Measurements from ENCODE around the gene HCFC1R1. TPM values are rescaled to one million over a fixed set of nuclear protein-coding genes. Genes with fewer than 3 reads are reported as not detected.
"Not testable (repeated sequence)": the region's sequence is repeated elsewhere in the genome, so short reads cannot be mapped to it uniquely, and the experiment has no call there.

HCFC1R1 gene
- polyA plus RNA-seq, 1 experiment, result 33.7 TPM

DNA sequence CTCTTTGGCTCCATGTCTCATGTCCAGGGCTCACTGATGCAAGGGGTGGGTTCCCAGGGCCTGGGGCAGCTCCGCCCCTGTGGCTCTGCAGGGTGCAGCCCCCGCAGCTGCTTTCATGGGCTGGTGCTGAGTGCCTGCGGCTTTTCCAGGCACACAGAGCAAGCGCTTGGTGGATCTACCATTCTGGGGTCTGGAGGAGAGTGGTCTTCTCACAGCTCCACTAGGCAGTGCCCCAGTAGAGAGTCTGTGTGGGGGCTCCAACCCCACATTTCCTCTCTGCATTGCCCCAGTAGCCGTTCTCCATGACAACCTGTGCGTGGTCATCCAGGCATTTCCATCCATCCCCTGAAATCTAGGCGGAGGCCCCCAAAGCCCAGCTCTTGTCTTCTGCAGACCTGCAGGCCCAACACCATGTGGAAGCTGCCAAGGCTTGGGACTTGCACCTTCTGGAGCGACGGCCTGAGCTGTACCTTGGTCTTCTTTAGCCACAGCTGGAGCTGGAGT is 46.9 kb upstream of the HCFC1R1 start:
- TF ChIP-seq, protein P1, sequence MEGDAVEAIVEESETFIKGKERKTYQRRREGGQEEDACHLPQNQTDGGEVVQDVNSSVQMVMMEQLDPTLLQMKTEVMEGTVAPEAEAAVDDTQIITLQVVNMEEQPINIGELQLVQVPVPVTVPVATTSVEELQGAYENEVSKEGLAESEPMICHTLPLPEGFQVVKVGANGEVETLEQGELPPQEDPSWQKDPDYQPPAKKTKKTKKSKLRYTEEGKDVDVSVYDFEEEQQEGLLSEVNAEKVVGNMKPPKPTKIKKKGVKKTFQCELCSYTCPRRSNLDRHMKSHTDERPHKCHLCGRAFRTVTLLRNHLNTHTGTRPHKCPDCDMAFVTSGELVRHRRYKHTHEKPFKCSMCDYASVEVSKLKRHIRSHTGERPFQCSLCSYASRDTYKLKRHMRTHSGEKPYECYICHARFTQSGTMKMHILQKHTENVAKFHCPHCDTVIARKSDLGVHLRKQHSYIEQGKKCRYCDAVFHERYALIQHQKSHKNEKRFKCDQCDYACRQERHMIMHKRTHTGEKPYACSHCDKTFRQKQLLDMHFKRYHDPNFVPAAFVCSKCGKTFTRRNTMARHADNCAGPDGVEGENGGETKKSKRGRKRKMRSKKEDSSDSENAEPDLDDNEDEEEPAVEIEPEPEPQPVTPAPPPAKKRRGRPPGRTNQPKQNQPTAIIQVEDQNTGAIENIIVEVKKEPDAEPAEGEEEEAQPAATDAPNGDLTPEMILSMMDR (IDR thresholded peaks at IDR 0.05; ENCODE audit: insufficient read depth, low read depth, low read length), result no peak
- Histone ChIP-seq H3K36me3 (ENCODE audit: control insufficient read depth, insufficient read depth, low read length) (no peaks in the 10 kb centered on the region), H3K4me3 (ENCODE audit: low read depth, low read length) (no peak overlapping the region), H3K27me3 (ENCODE audit: control insufficient read depth, insufficient read depth, low read length) (peaks cover 4% of the 10 kb centered on the region)
- DNase-seq (ENCODE audit: low read depth), result no peak
- ChIA-PET POLR2A (no interaction called here), CTCF (interaction anchor here (1.5 to 1.6 kb wide), 2 partner anchors 10 to 59 kb away, joined by 4 to 5 read pairs; no protein-coding TSS in a partner anchor)

DNA sequence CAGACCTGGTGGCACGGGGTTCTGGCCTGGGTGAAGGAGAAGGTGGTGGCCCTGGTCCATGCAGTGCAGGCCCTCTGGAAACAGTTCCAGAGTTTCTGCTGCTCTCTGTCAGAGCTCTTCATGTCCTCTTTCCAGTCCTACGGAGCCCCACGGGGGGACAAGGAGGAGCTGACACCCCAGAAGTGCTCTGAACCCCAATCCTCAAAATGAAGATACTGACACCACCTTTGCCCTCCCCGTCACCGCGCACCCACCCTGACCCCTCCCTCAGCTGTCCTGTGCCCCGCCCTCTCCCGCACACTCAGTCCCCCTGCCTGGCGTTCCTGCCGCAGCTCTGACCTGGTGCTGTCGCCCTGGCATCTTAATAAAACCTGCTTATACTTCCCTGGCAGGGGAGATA is 45.4 kb upstream of the HCFC1R1 start:
- DNase-seq (ENCODE audit: low read depth); POLR2A ChIA-PET; CTCF ChIA-PET; H3K4me3 ChIP-seq (ENCODE audit: low read depth, low read length); H3K27me3 ChIP-seq (ENCODE audit: control insufficient read depth, insufficient read depth, low read length); H3K36me3 ChIP-seq (ENCODE audit: control insufficient read depth, insufficient read depth, low read length): not testable (repeated sequence)

DNA sequence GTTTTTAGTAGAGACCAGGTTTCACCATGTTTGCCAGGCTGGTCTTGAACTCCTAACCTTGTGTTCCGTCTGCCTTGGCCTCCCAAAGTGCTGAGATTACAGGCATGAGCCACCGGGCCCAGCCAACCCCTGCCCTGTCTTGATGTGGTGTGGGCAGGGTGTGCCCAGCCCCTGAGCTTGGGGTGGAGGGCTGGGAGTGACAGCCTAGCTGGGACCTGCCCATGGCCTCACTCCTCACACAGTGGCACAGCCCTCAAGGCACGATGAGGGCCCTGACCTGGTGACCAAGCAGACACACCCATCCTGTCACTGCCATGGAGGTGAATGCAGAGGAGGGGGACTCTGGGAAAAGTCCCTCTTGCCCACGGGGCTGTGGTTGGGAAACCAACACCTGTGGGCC is 44.7 kb upstream of the HCFC1R1 start:
- TF ChIP-seq, protein P1 (IDR thresholded peaks at IDR 0.05; ENCODE audit: insufficient read depth, low read depth, low read length), result no peak
- no peaks in the 10 kb centered on the region for H3K36me3 ChIP-seq (ENCODE audit: control insufficient read depth, insufficient read depth, low read length)
- DNase-seq (ENCODE audit: low read depth), result no peak
- POLR2A ChIA-PET, result no interaction called here
- H3K27me3 ChIP-seq (ENCODE audit: control insufficient read depth, insufficient read depth, low read length), result no peaks in the 10 kb centered on the region
- CTCF ChIA-PET, result no interaction called here
- no peak overlapping the region for H3K4me3 ChIP-seq (ENCODE audit: low read depth, low read length)

DNA sequence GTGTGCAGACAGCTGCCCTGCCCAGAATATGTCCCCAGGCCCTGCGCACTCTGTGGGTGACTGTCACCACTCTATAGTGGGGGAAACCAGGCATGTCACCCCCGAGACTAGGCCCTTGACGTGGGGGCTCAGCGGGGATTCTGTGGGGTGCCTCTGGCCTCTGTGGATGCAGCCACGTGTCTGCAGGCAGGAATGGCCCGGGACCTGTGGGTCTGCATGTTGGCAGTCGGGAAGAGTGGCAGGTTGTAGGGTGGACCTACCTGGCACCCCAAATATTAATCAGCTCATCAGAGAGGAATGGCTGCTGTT is 42.7 kb upstream of the HCFC1R1 start:
- Histone ChIP-seq H3K4me3 (ENCODE audit: low read depth, low read length) (no peak overlapping the region), H3K27me3 (ENCODE audit: control insufficient read depth, insufficient read depth, low read length) (no peaks in the 10 kb centered on the region), H3K36me3 (ENCODE audit: control insufficient read depth, insufficient read depth, low read length) (no peaks in the 10 kb centered on the region)
- CTCF ChIA-PET, result interaction anchor here (0.7 kb wide), 1 partner anchor 26 kb away, joined by 3 read pairs; no protein-coding TSS in a partner anchor
- POLR2A ChIA-PET, result no interaction called here
- DNase-seq (ENCODE audit: low read depth), result no peak
- TF ChIP-seq, protein P1 (IDR thresholded peaks at IDR 0.05; ENCODE audit: insufficient read depth, low read depth, low read length), result no peak

DNA sequence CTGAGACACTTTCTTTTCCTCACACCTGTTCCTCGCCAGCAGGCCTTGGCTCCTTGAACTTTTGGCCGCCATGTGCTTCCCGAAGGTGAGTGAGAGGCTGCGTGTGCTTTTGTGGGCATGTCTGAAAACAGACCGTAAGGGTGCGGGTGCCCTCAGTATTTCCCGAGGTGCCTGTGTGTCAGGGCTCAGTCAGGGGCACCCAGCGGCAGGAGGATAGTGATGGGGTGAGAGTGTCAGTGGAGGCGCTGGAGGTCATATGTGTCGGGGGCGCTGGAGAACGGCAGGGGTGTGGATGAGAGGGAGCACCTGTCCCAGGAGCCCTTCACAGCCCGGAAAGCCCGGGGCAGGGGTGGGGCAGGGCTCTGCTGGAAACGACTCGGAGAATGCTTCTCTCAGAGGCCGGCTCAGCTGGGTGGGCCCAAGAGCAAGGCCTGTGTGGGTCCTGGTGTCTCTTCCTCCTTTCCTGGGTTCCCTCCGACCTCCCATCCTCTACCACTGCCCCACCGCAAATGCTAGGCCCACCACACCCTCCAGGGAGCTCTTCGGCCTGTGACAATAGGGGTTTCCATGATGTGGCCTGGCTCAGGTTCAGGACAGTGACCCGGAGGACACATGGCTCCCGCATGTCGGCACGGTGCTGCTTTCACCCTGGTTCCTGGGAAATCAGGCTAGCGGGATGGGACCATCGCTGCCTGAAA is 42.1 kb upstream of the HCFC1R1 start:
- no peaks in the 10 kb centered on the region for H3K27me3 ChIP-seq (ENCODE audit: control insufficient read depth, insufficient read depth, low read length)
- H3K36me3 ChIP-seq (ENCODE audit: control insufficient read depth, insufficient read depth, low read length), result no peaks in the 10 kb centered on the region
- CTCF ChIA-PET, result interaction anchor here (0.7 kb wide), 1 partner anchor 27 kb away, joined by 3 read pairs; no protein-coding TSS in a partner anchor
- TF ChIP-seq, protein P1 (IDR thresholded peaks at IDR 0.05; ENCODE audit: insufficient read depth, low read depth, low read length), result no peak
- DNase-seq (ENCODE audit: low read depth), result no peak
- POLR2A ChIA-PET, result no interaction called here
- no peak overlapping the region for H3K4me3 ChIP-seq (ENCODE audit: low read depth, low read length)
